Mammary epithelial cell (primary cell): ENCODE results near the gene GCC2.
"Not testable (repeated sequence)": the region's sequence is repeated elsewhere in the genome, so short reads cannot be mapped to it uniquely, and the experiment has no call there.

Source experiments
- EZH2 ChIP-seq: IDR thresholded peaks from 2 replicates; pipeline ENCODE4 v1.6.1; 2012; ENCODE audit warnings: low read length, inconsistent platforms, borderline replicate concordance
- TF ChIP-seq, protein P1 (sequence below), 2 donors: IDR thresholded peaks in 1 of 2; conservative IDR thresholded peaks in 1 of 2; 2 replicates each; pipeline ENCODE4 v1.5.1; 2011 to 2012; ENCODE audit warnings: inconsistent platforms in 2 of 2, low read length in 2 of 2, mild to moderate bottlenecking in 2 of 2, control low read depth in 1 of 2, low read depth in 1 of 2; ENCODE audit not compliant: insufficient read depth in 1 of 2; ENCODE audit errors: extremely low read depth in 1 of 2

DNA sequence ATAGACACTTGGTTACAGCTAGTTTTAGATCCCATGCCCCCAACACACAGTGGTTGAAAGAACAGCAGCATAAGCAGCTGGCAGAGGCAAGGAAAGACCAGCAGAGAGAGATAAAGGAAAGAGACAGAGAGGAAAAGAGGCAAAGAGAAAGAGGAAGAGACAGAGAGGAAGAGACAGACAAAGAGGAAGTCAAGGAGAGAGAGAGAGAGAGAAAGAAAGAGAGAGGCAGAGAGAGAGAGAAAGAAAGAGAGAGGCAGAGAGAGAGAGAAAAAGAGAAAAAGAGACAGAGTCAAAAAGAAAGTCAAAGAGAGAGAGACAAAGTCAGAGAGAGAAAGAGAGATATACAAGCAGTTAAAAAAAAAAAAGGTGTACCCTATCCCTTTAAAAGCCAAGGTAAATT, 76.3 kb downstream of the GCC2 start:
- TF ChIP-seq, protein P1, sequence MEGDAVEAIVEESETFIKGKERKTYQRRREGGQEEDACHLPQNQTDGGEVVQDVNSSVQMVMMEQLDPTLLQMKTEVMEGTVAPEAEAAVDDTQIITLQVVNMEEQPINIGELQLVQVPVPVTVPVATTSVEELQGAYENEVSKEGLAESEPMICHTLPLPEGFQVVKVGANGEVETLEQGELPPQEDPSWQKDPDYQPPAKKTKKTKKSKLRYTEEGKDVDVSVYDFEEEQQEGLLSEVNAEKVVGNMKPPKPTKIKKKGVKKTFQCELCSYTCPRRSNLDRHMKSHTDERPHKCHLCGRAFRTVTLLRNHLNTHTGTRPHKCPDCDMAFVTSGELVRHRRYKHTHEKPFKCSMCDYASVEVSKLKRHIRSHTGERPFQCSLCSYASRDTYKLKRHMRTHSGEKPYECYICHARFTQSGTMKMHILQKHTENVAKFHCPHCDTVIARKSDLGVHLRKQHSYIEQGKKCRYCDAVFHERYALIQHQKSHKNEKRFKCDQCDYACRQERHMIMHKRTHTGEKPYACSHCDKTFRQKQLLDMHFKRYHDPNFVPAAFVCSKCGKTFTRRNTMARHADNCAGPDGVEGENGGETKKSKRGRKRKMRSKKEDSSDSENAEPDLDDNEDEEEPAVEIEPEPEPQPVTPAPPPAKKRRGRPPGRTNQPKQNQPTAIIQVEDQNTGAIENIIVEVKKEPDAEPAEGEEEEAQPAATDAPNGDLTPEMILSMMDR (conservative IDR thresholded peaks at IDR 0.05 in 1 of 2, IDR thresholded peaks at IDR 0.05 in 1 of 2; ENCODE audit: extremely low read depth in 1 of 2, insufficient read depth in 1 of 2, low read depth in 1 of 2, low read length in 2 of 2), result not testable (repeated sequence)
- not testable (repeated sequence) for TF ChIP-seq EZH2
